Retina (tissue), 1 donor: ENCODE measurements around the gene MCTP1.

ENCODE experiments used
- DNase-seq: peaks from one replicate; pipeline ENCODE4 v3.0.0-alpha.2; 2016

Gene MCTP1

DNA sequence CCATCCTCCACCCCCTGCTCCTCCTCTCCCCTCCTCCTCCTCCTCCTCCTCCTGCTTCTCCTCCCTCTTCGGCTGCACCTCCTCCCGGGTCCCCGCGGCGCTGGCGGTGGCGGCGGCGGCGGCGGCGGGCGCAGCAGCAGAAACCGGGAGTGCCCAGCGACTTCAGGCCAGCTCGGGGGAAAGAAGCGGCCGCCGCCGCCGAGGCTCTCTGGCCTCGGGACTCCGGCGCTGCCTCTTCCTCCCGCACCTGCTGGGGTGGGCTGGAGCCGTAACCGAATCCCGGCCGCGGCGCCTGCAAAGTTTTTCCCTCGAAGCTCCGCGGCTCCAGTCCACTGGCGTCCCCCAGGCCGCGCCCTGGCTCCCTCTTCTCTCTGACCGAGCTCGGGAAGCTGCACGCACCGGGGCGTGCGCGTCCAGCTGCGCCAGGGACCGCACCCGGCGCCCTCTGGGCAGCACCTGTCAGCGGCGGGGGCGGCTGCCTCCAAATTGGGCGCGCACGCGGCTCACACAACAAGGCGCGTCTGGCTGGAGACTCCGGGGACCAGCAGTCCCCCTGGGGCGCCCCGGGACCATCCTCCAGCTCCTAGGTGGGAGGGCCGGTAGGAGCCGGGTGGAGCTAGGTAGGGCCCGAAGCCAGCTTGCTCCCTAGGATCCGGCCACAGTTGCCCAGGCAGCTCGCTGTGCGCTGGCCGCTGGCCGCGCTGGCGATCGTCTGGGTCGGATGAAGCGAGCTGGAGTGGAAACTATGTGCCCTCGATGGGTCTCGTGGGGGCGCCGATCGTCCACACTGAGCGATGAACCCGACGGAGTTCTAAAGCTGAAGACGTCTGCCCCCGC, at the start of gene MCTP1:
TSS of gene MCTP1 (minus strand) at position 523 of the 837 bp plus-strand sequence.
- peak; percentile 89 for DNase-seq

- no peak for DNase-seq
Observed at GRCh38 chr5:95332158-95332557, 47.3 kb upstream of the MCTP1 start.

- DNase-seq: no peak
Observed at GRCh38 chr5:95331358-95331757, 46.5 kb upstream of the MCTP1 start.

GRCh38 chr5:95327211-95327610, 42.3 kb upstream of the MCTP1 start:
- DNase-seq: no peak

DNA sequence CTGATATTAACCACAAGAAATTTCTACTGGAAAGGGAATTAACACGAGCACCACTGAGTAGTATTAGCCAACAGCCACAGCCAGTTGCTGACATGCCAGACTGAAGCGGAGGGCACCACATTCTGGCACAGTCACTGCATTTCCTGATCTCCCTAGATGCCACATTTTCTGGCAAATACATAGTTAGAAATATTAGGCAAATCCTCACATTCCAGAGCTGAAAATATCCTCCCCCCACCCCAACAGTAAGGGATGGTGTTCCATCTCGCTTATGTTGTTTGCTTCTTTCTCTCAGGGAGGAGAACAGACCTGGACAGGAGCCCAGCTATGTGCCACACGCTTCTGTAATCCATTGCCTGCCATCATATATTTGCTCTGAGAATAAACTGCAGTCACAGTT, 32.8 kb upstream of the MCTP1 start:
- no peak for DNase-seq

- no peak for DNase-seq
Observed at GRCh38 chr5:95317085-95317484, 32.2 kb upstream of the MCTP1 start.

- no peak for DNase-seq
Observed at GRCh38 chr5:95304711-95305110, 19.8 kb upstream of the MCTP1 start.

- no peak for DNase-seq
Observed at GRCh38 chr5:95298651-95299050, 13.8 kb upstream of the MCTP1 start.

- DNase-seq: no peak
Observed at GRCh38 chr5:95296291-95296690, 11.4 kb upstream of the MCTP1 start.

DNA sequence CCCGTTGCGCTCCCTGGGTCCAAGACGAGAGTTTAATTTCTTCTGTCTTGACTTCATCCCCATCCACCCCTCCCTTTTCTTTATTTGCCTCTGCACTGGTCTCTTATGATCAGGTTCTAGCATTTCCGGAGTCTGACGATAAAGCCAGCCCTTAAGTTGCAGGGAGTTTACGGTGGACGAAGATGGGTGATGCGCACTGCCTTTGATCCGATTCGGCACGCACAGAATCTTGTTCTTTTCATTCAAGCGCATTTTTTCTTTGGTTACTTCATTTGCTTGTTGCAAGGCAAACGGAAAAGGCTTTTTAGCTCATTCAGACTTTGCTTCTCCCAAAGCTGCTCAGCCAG, 488 bp upstream of the MCTP1 start:
- DNase-seq: no peak

- peak; percentile 89 for DNase-seq
Observed at GRCh38 chr5:95283761-95284571, 928 bp downstream of the MCTP1 start.

GRCh38 chr5:95283022-95283615, 1.8 kb downstream of the MCTP1 start:
- peak; percentile 30 for DNase-seq

DNA sequence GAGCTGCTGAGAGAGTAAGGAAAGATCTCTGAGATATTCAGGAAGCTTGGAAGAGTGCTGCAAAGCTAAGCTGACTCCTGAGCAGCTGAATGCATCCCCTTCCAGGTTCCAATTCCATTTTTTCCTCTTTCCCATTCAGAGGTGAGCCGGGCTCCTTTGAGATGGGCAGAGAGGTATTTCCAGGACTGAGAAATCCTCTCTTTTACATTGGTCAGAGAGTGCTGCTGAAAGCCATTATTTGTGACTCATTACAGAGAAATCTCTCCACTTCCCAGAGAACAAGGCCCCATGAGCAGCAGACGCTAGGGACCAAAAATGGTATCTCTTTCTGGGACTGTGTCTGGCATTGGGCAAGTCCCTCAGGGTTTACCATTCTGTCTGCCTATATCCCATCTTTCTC, 3.7 kb downstream of the MCTP1 start:
- no peak for DNase-seq

- no peak for DNase-seq
Observed at GRCh38 chr5:95280401-95281095, 4.3 kb downstream of the MCTP1 start.

- no peak for DNase-seq
Observed at GRCh38 chr5:95274011-95274410, 10.9 kb downstream of the MCTP1 start.

DNA sequence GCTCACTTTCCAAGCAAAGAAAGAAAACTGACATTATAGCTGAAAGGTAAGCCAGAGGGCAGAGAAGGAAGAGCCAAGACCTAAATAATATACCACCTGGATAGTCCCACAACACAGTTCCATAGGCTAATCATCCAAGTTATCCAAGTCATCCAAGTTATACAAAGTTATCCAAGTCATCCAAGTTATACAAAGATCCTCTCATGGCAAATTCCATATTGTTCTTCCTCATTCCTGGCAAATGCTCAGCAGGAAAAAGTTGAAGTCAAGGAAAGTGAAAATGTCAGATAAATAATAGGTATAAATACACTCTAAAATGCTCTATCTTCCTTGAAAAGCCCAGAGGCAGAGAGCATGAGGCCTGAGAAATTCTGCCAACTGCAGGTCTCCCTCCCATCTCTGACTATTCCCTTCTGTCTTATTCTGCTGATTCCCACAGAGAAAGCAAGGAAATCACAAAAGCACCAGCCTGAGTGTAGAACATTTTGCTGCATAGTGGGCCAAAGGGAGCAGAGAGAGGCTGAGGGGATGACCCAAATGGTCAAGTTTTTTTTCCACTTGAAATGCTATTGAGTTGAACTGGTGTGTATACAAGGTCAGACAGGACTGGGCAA, 12.5 kb downstream of the MCTP1 start:
- DNase-seq: no peak

GRCh38 chr5:95262933-95263660, 21.8 kb downstream of the MCTP1 start:
- DNase-seq: no peak

DNA sequence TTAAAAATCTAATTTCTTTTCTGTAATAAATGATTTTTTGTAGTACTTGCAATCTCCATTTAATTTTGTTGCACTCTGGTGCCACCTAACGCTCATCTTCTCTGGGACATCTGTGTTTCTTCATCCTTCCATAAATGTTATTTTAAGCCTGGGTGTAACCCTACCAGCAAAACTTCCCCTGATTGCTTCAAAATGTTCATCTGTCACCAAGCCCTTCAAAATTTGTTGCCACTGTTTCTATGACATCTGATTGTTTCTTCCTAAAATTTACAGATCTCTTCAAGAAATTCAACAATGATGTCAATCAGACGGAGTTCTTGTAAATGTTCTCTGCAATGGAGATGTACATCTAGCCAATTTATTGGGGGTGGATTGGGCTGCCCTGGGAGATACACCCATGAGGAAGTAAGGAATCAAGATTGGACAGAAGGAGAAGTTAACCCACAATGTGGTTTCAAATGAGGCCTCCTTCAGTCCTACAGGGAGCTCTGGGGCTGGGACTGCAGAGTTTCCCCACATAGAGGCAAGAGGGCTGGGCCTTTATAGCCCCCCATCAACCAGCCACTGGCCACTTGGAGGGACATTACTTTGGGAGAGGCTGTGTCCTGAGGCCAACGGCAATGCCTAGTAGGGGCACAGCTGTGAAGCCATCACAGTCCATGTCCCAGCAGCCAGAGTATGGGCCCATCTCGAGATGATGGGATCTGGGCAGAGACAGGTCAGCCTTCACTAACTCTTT, 23.3 kb downstream of the MCTP1 start:
- DNase-seq: no peak

GRCh38 chr5:95256991-95257390, 27.9 kb downstream of the MCTP1 start:
- no peak for DNase-seq

GRCh38 chr5:95256446-95256845, 28.4 kb downstream of the MCTP1 start:
- DNase-seq: no peak

GRCh38 chr5:95252801-95253200, 32.1 kb downstream of the MCTP1 start:
- no peak for DNase-seq
